Activated CD8-positive, alpha-beta T cell treated with anti-CD3 and anti-CD28 coated beads, Interleukin-2, amount 10 ng/mL, durations not matched to agents 7 days and 5 days (primary cell): ENCODE results near the gene MAD2L2. TPM values are rescaled to one million over a fixed set of nuclear protein-coding genes. Genes with fewer than 3 reads are reported as not detected.

Experiments
- ATAC-seq: fragments of 150-1000 bp; cut with Tn5 transposase; one replicate; pipeline ENCODE4 v1.10.0; 2021; ENCODE audit warnings: moderate library complexity
- CTCF ChIA-PET: fragments of 350-600 bp; sonication (Branson Sonifier 250); formaldehyde crosslinking; loops from one replicate; lab custom pipeline; 2021; ENCODE audit warnings: antibody characterized with exemption; lab: Charles Lee
- POLR2A ChIA-PET: fragments of 350-600 bp; sonication (Branson Sonifier 250); formaldehyde crosslinking; loops from one replicate; lab custom pipeline; 2021; ENCODE audit warnings: antibody characterized with exemption; lab: Charles Lee
- DNase-seq: peaks from one replicate; pipeline ENCODE4 v3.0.0-alpha.2; 2020
- H3K27ac Mint-ChIP-seq: one replicate; pipeline ENCODE4 v1.8.0; 2021; ENCODE audit warnings: mild to moderate bottlenecking, mixed read lengths
- H3K27me3 Mint-ChIP-seq: one replicate; pipeline ENCODE4 v1.8.0; 2021; ENCODE audit warnings: low read depth, mixed read lengths
- H3K36me3 Mint-ChIP-seq: one replicate; pipeline ENCODE4 v1.8.0; 2021; ENCODE audit warnings: low read depth, mixed read lengths
- H3K4me1 Mint-ChIP-seq: one replicate; pipeline ENCODE4 v1.8.0; 2021; ENCODE audit warnings: low read depth, mixed read lengths
- H3K4me3 Mint-ChIP-seq: one replicate; pipeline ENCODE4 v1.8.0; 2021; ENCODE audit warnings: mild to moderate bottlenecking, mixed read lengths
- H3K9me3 Mint-ChIP-seq: one replicate; pipeline ENCODE4 v1.8.0; 2022; ENCODE audit warnings: mixed read lengths; ENCODE audit not compliant: insufficient read depth
- total RNA-seq, 2 experiments: library from RNA; stranded (reverse); gene quantifications; one replicate each; pipeline ENCODE4 v1.2.3, GENCODE V29; 2021

The MAD2L2 gene
- total RNA-seq, 2 experiments from 2014 or later: 127 to 129 TPM

DNA sequence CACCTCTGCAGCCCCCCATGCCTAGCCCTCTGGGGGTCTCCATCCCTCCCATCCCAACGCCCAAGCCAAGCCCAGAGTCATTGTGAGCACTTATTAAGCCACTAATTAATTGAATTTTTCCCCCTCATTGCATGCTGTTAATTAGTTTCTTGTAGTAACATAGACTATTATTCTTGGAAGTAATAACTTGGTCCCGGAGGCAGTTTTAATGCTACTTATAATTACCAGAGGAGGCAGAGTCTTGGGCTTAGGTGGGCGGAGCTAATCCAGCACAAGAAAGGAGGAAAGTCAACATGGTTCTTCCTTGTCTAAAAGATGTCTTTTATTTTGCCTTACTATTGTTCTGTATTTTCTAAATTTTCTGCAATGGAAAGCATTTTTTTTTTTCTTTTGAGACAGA is 54.4 kb downstream of the MAD2L2 start:
- ATAC-seq: no peak
- Mint-ChIP-seq H3K9me3 (no peaks in the 10 kb centered on the region), H3K27me3 (peaks cover 11% of the 10 kb centered on the region), H3K4me3 (no peak overlapping the region), H3K36me3 (no peaks in the 10 kb centered on the region), H3K27ac (no peak overlapping the region), H3K4me1 (no peaks in the 10 kb centered on the region)
- DNase-seq: no peak
- CTCF ChIA-PET: interaction anchor here (1.1 kb wide), 1 partner anchor 8 kb away, joined by 3 read pairs; no protein-coding TSS in a partner anchor
- POLR2A ChIA-PET: no interaction called here

Other genes with a start within 250 kb of the MAD2L2 start
- under 1 TPM; 0.42 to 0.55 TPM for gene DISP3, start 202.0 kb downstream of the MAD2L2 start, total RNA-seq
- gene FBXO2, start 26.7 kb downstream of the MAD2L2 start, total RNA-seq: 1 to 10 TPM; 5.6 to 6.0 TPM
- gene FBXO44, start 26.3 kb downstream of the MAD2L2 start, total RNA-seq: 10 to 100 TPM; 39.7 to 42.3 TPM
- 10 to 100 TPM; 61.6 to 62.2 TPM for gene FBXO6, start 16.9 kb downstream of the MAD2L2 start, total RNA-seq
- 1 to 10 TPM; 7.1 to 7.7 TPM for gene DRAXIN, start 10.6 kb upstream of the MAD2L2 start, total RNA-seq
- 10 to 100 TPM; 82.5 to 84.2 TPM for gene AGTRAP, start 55.0 kb upstream of the MAD2L2 start, total RNA-seq
- gene C1orf167, start 81.0 kb upstream of the MAD2L2 start, total RNA-seq: not detected
- gene MTHFR, start 124.8 kb upstream of the MAD2L2 start, total RNA-seq: 10 to 100 TPM; 32.4 to 34.6 TPM
- gene CLCN6, start 125.0 kb upstream of the MAD2L2 start, total RNA-seq: 10 to 100 TPM; 19.7 to 20.9 TPM
- not detected for gene NPPA, start 166.6 kb upstream of the MAD2L2 start, total RNA-seq
- gene NPPB, start 177.8 kb upstream of the MAD2L2 start, total RNA-seq: not detected
- gene KIAA2013, start 245.3 kb upstream of the MAD2L2 start, total RNA-seq: 10 to 100 TPM; 37.4 to 39.7 TPM